ENCODE results near the gene TAF4.

The TAF4 gene

DNA sequence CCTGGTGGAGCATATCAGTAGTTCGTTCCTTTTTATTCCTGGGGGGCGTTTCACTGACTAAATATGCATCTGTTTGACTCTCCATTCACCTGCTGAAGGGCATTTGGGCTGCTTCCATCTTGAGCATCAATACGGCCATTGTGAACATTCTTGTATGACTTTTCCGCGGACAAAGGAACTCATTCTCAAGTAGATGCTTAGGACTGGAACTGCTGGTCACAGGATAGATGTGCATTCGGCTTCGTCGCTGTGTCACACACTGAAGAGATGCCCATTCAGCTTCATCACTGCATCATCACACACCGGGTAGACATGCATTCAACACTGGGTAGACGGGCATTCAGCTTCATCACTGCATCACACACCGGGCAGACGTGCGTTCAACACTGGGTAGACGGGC lies 95.3 kb downstream of the TAF4 start:
- no peak for TF ChIP-seq CTCF (IDR thresholded peaks at IDR 0.05; ENCODE audit: extremely low read depth, missing control alignments)
- DNase-seq (ENCODE audit: low spot score): no peak

DNA sequence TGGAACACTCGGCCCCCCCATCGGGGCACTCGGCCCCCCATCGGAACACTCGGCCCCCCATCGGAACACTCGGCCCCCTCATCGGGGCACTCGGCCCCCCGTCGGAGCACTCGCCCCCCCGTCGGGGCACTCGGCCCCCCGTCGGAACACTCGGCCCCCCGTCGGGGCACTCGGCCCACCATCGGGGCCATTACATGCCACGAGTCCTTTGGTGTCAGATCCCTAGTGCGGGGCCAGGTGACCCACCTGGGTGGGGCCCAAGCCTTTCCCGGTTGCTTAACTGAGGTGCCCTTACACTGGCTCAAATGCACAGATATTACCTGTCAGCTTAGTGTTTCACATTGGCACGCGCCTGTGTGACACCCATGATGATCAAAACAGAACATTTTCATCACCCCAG lies 95.9 kb downstream of the TAF4 start:
- DNase-seq (ENCODE audit: low spot score): no peak
- TF ChIP-seq CTCF (IDR thresholded peaks at IDR 0.05; ENCODE audit: extremely low read depth, missing control alignments): no peak

DNA sequence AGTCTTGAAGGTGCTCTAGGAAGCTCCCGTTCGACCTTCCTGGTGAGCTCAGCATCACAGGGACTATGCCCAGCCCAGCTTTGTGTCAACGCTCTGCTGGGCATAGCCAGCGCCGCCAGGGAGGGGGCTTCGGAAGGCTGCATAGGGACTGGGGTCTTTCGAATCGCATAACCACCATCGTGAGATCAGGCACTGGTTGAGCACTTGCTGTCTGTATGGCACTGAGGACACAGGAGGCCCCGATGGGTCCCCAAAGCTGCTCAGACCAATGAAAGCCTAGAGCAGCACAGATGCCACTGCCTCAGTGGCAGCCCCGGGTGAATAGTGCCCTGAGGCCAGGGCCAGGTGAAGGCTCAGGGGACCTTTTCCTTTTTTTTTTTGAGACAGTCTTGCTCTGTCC lies 96.7 kb downstream of the TAF4 start:
- no peak for DNase-seq (ENCODE audit: low spot score)
- TF ChIP-seq CTCF (IDR thresholded peaks at IDR 0.05; ENCODE audit: extremely low read depth, missing control alignments): no peak

DNA sequence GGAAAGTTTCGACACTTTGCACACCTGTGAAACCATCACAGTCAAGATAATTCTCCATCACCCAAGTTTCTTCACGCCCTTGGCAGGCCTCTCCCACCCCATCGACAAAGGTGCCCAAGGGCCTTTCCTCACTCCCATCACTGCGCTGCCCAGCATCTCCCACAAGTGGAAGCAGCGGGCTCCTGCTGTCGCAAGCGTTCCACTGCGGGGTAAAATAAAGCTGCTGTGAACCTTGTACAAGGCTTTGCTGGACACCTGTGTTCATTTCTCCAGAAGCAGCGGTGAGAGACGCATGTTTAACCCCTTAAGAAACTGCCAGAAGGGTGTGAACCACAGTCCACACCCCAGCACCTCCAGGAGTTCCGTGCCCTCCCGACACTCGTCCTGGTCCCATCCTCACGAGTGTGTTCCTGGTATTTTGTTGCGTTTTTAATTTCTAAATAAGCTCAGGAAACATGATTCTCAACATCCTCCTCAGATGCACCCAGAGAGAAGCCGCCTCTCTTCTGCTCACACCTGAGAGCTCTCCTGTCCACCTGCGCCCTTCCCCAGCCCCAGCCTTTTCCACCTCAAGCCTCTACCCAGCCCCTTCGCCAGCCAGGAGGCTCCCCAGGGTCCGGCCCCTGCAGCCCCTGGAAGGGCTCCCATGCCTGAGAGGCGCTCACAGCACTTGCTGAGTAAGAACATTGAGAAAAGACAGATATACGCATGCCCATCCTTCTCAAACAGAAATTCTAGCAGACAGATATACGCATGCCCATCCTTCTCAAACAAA lies 97.5 kb downstream of the TAF4 start:
- TF ChIP-seq CTCF (IDR thresholded peaks at IDR 0.05; ENCODE audit: extremely low read depth, missing control alignments): no peak
- DNase-seq (ENCODE audit: low spot score): no peak

GRCh38 chr20:61967300-61967699 lies 98.4 kb downstream of the TAF4 start:
- no peak for TF ChIP-seq CTCF (IDR thresholded peaks at IDR 0.05; ENCODE audit: extremely low read depth, missing control alignments)
- DNase-seq (ENCODE audit: low spot score): no peak

DNA sequence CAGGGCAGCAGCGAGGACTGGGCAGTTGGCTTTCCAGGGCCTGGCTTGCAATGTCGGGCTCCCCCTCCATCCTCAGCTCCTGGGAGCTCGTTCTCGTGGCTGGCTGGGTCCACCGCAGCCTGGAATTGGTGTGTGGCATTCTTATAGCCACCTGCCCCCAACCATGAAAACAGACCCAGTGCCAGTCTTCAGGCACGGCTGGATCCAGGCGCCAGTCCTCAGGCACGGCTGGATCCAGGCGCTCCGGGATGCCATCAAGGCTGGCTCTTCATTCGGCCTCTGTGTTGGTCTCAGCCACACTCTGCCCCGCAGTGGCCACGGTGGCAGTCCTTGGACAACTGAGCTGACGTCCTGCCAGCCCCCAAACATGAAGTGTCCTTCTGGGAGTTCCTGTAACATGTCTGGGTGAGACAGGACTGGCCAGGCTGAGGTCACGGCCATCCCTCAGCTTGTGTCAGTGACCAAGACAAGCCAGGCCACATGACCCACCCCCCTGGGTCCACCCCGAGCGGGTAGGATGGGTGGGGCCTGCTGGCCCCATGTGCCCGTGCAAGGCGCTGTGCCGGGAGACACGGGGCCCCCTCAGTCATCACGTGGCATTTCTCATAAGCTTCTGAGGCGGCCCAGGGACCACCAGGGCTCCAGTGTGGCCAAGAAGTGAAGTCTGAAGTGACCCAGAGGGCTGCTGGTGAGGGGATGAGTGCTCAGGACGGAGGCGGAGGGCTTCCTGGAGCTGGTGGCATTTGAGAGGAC lies 99.0 kb downstream of the TAF4 start:
- TF ChIP-seq CTCF (IDR thresholded peaks at IDR 0.05; ENCODE audit: extremely low read depth, missing control alignments): no peak
- DNase-seq (ENCODE audit: low spot score): no peak

Measured in GM20000 (cell line).